ENCODE data around the gene FOXR2.

The FOXR2 gene

GRCh38 chrX:55623100-55623499, at the start of gene FOXR2:
Gene FOXR2, plus strand, starts transcription at chrX:55623400. Its CDS starts 312 bp downstream, at chrX:55623712.
- DNase-seq, result no peak

GRCh38 chrX:55579115-55579514, 44.1 kb upstream of the FOXR2 start:
- DNase-seq, result no peak

- no peak for DNase-seq
Observed at GRCh38 chrX:55582447-55582846, 40.8 kb upstream of the FOXR2 start.

GRCh38 chrX:55593296-55593695, 29.9 kb upstream of the FOXR2 start:
- no peak for DNase-seq

GRCh38 chrX:55593756-55594257, 29.4 kb upstream of the FOXR2 start:
- no peak for DNase-seq

GRCh38 chrX:55598333-55598732, 24.9 kb upstream of the FOXR2 start:
- DNase-seq, result no peak

GRCh38 chrX:55619547-55619946, 3.7 kb upstream of the FOXR2 start:
- DNase-seq, result no peak

- no peak for DNase-seq
Observed at GRCh38 chrX:55624403-55624802, 1.2 kb downstream of the FOXR2 start.

GRCh38 chrX:55636109-55636508, 12.9 kb downstream of the FOXR2 start:
- DNase-seq, result no peak

- DNase-seq, result no peak
Observed at GRCh38 chrX:55638933-55639332, 15.7 kb downstream of the FOXR2 start.

GRCh38 chrX:55640854-55641253, 17.7 kb downstream of the FOXR2 start:
- DNase-seq, result no peak

GRCh38 chrX:55648434-55648833, 25.2 kb downstream of the FOXR2 start:
- DNase-seq, result no peak

- DNase-seq, result no peak
Observed at GRCh38 chrX:55659931-55660330, 36.7 kb downstream of the FOXR2 start.

GRCh38 chrX:55663584-55663983, 40.4 kb downstream of the FOXR2 start:
- DNase-seq, result no peak

- DNase-seq, result no peak
Observed at GRCh38 chrX:55668084-55668483, 44.9 kb downstream of the FOXR2 start.
